Neutrophil (primary cell): ENCODE results near the gene NDST1.

Experiments used
- H3K27ac ChIP-seq: fragments of 200-600 bp; sonication (generic); 2 replicates; pipeline ENCODE4 v1.5.1; 2016; ENCODE audit warnings: mild to moderate bottlenecking, moderate library complexity
- H3K27me3 ChIP-seq: fragments of 200-600 bp; sonication (generic); 2 replicates; pipeline ENCODE4 v1.6.0; 2016; ENCODE audit warnings: mild to moderate bottlenecking
- H3K36me3 ChIP-seq: fragments of 200-600 bp; sonication (generic); 2 replicates; pipeline ENCODE4 v1.5.1; 2017
- H3K4me1 ChIP-seq, 2 experiments: fragments of 200-600 bp in 1 of 2; sonication (generic) in 1 of 2; 1 replicate in 1 of 2; 2 replicates in 1 of 2; pipeline versions ENCODE4 v1.5.1 to v1.6.1; 2013 to 2016; ENCODE audit warnings: low read depth in 1 of 2, low read length in 1 of 2, mild to moderate bottlenecking in 1 of 2, moderate library complexity in 1 of 2; ENCODE audit not compliant: control insufficient read depth in 1 of 2, insufficient read depth in 1 of 2
- H3K4me3 ChIP-seq, 2 experiments: fragments of 200-600 bp in 1 of 2; sonication (generic) in 1 of 2; 1 replicate in 1 of 2; 2 replicates in 1 of 2; pipeline ENCODE4 v1.5.1; 2013 to 2016; ENCODE audit warnings: low read depth in 1 of 2, low read length in 1 of 2, mild to moderate bottlenecking in 1 of 2, moderate library complexity in 1 of 2
- H3K9me3 ChIP-seq: fragments of 200-600 bp; sonication (generic); 2 replicates; pipeline ENCODE4 v1.5.1; 2016
- CTCF ChIP-seq: fragments of 200-600 bp; sonication (generic); IDR thresholded peaks from 2 replicates; pipeline ENCODE4 v1.5.1; 2016; ENCODE audit warnings: antibody characterized with exemption

The NDST1 gene

GRCh38 chr5:150565868-150566267 lies 57.9 kb downstream of the NDST1 start:
- Histone ChIP-seq H3K36me3 (no peaks in the 10 kb centered on the region), H3K27me3 (no peaks in the 10 kb centered on the region), H3K27ac (no peak overlapping the region), H3K9me3 (no peaks in the 10 kb centered on the region), H3K4me1 (peaks cover 9 to 10% of the 10 kb centered on the region in 2 experiments), H3K4me3 (no peak overlapping the region)
- no peak for TF ChIP-seq CTCF

GRCh38 chr5:150567031-150567717 lies 59.2 kb downstream of the NDST1 start:
- Histone ChIP-seq H3K4me3 (no peak overlapping the region), H3K36me3 (no peaks in the 10 kb centered on the region), H3K4me1 (peaks cover 9 to 10% of the 10 kb centered on the region in 2 experiments), H3K9me3 (no peaks in the 10 kb centered on the region), H3K27me3 (no peaks in the 10 kb centered on the region), H3K27ac (no peak overlapping the region)
- TF ChIP-seq CTCF = no peak

- Histone ChIP-seq H3K9me3 (no peaks in the 10 kb centered on the region), H3K36me3 (no peaks in the 10 kb centered on the region), H3K4me3 (no peak overlapping the region), H3K27ac (no peak overlapping the region), H3K27me3 (no peaks in the 10 kb centered on the region), H3K4me1 (peaks cover 9 to 10% of the 10 kb centered on the region in 2 experiments)
- TF ChIP-seq CTCF = no peak
Measured at GRCh38 chr5:150568663-150569062, 60.7 kb downstream of the NDST1 start.

GRCh38 chr5:150570333-150570732 lies 62.4 kb downstream of the NDST1 start:
- H3K36me3 ChIP-seq = no peaks in the 10 kb centered on the region
- no peaks in the 10 kb centered on the region for H3K9me3 ChIP-seq
- TF ChIP-seq CTCF = no peak
- H3K4me3 ChIP-seq = no peak overlapping the region
- no peaks in the 10 kb centered on the region for H3K27me3 ChIP-seq
- H3K27ac ChIP-seq = no peak overlapping the region
- peaks cover 9 to 10% of the 10 kb centered on the region in 2 experiments for H3K4me1 ChIP-seq

GRCh38 chr5:150571836-150572235 lies 63.9 kb downstream of the NDST1 start:
- peaks cover 8 to 9% of the 10 kb centered on the region in 2 experiments for H3K4me1 ChIP-seq
- H3K27me3 ChIP-seq = no peaks in the 10 kb centered on the region
- H3K27ac ChIP-seq = no peak overlapping the region
- H3K4me3 ChIP-seq = no peak overlapping the region
- no peaks in the 10 kb centered on the region for H3K36me3 ChIP-seq
- H3K9me3 ChIP-seq = no peaks in the 10 kb centered on the region
- no peak for TF ChIP-seq CTCF
